OCI-LY1 (cell line): ENCODE results near the gene CCDC57.
"Not testable (repeated sequence)": the region's sequence is repeated elsewhere in the genome, so short reads cannot be mapped to it uniquely, and the experiment has no call there.

Experiments used
- H2AFZ ChIP-seq: fragments of 200-600 bp; sonication (generic), shearing (Covaris generic); 2 replicates; pipeline ENCODE4 v1.6.0; 2014; ENCODE audit warnings: antibody characterized with exemption, mild to moderate bottlenecking, low read length
- H3F3A ChIP-seq: fragments of 200-600 bp; sonication (generic), shearing (Covaris generic); 2 replicates; pipeline ENCODE4 v1.6.0; 2014; ENCODE audit warnings: mild to moderate bottlenecking, antibody characterized with exemption, low read length, moderate library complexity; ENCODE audit not compliant: insufficient read depth
- H3K27ac ChIP-seq: fragments of 200-600 bp; sonication (generic); 2 replicates; pipeline ENCODE4 v1.5.1; 2014; ENCODE audit warnings: low read length, mixed run types, mild to moderate bottlenecking, low read depth; ENCODE audit not compliant: poor library complexity, severe bottlenecking
- H3K27me3 ChIP-seq: fragments of 200-600 bp; sonication (generic); 2 replicates; pipeline ENCODE4 v1.6.0; 2014; ENCODE audit warnings: antibody characterized with exemption, mild to moderate bottlenecking, low read length, moderate library complexity; ENCODE audit not compliant: insufficient read depth
- H3K36me3 ChIP-seq: fragments of 200-600 bp; sonication (generic); 2 replicates; pipeline ENCODE4 v1.6.1; 2014; ENCODE audit warnings: mild to moderate bottlenecking, antibody characterized with exemption, low read length, moderate library complexity, mixed read lengths; ENCODE audit not compliant: insufficient read depth
- H3K4me1 ChIP-seq: fragments of 200-600 bp; sonication (generic); 2 replicates; pipeline ENCODE4 v1.5.1; 2014; ENCODE audit warnings: mild to moderate bottlenecking, low read length, moderate library complexity; ENCODE audit not compliant: insufficient read depth, severe bottlenecking
- H3K4me2 ChIP-seq: fragments of 200-600 bp; sonication (generic), shearing (Covaris generic); 2 replicates; pipeline ENCODE4 v1.6.1; 2014; ENCODE audit warnings: low read length
- H3K4me3 ChIP-seq: fragments of 200-600 bp; sonication (generic); 2 replicates; pipeline ENCODE4 v1.5.1; 2014; ENCODE audit warnings: low read length, low read depth, mild to moderate bottlenecking, mixed read lengths; ENCODE audit not compliant: poor library complexity, severe bottlenecking
- H3K79me2 ChIP-seq: fragments of 200-600 bp; shearing (Covaris generic); 2 replicates; pipeline ENCODE4 v1.6.1; 2016; ENCODE audit warnings: mixed run types, low read length, mixed read lengths; ENCODE audit not compliant: insufficient read depth
- H3K9ac ChIP-seq: fragments of 200-600 bp; sonication (generic), shearing (Covaris generic); 2 replicates; pipeline ENCODE4 v1.6.1; 2014; ENCODE audit warnings: mild to moderate bottlenecking, low read length, mixed read lengths
- H3K9me2 ChIP-seq: fragments of 200-600 bp; sonication (generic), shearing (Covaris generic); 2 replicates; pipeline ENCODE4 v1.6.1; 2014; ENCODE audit warnings: low read depth, mild to moderate bottlenecking, low read length, mixed read lengths
- H3K9me3 ChIP-seq: fragments of 200-600 bp; shearing (Covaris generic); 2 replicates; pipeline ENCODE4 v1.6.1; 2014; ENCODE audit warnings: low read length, mixed read lengths
- H4K20me1 ChIP-seq: fragments of 200-600 bp; sonication (generic), shearing (Covaris generic); 2 replicates; pipeline ENCODE4 v1.6.0; 2016; ENCODE audit warnings: mild to moderate bottlenecking, low read length; ENCODE audit not compliant: insufficient read depth
- CTCF ChIP-seq: fragments of 200-600 bp; sonication (generic), shearing (Covaris generic); IDR thresholded peaks from 2 replicates; pipeline ENCODE4 v1.5.1; 2017; ENCODE audit warnings: mild to moderate bottlenecking, antibody characterized with exemption, low read length, moderate library complexity, mixed read lengths
- EZH2 ChIP-seq: fragments of 200-600 bp; sonication (generic), shearing (Covaris generic); IDR thresholded peaks from 2 replicates; pipeline ENCODE4 v1.8.0; 2017; ENCODE audit warnings: borderline replicate concordance, mixed run types, mild to moderate bottlenecking, antibody characterized with exemption, low read length, moderate library complexity, mixed read lengths

Gene CCDC57

GRCh38 chr17:82194765-82195164 lies 17.9 kb downstream of the CCDC57 start:
- Histone ChIP-seq H3K36me3 (peaks cover 7% of the 10 kb centered on the region; the same call in 1 of the 2 replicates), H2AFZ (no peak overlapping the region), H3K4me3 (no peak overlapping the region), H3K27me3 (no peaks in the 10 kb centered on the region; the same call in 1 of the 2 replicates), H3K9me3 (no peaks in the 10 kb centered on the region), H3K9ac (no peak overlapping the region), H3F3A (no peaks in the 10 kb centered on the region), H3K4me2 (no peak overlapping the region), H3K4me1 (no peaks in the 10 kb centered on the region), H4K20me1 (no peaks in the 10 kb centered on the region), H3K79me2 (no peaks in the 10 kb centered on the region), H3K9me2 (no peaks in the 10 kb centered on the region), H3K27ac (no peak overlapping the region)
- TF ChIP-seq CTCF (no peak), EZH2 (no peak)

GRCh38 chr17:82193520-82194220 lies 19.0 kb downstream of the CCDC57 start:
- Histone ChIP-seq H2AFZ (no peak overlapping the region), H3F3A (no peaks in the 10 kb centered on the region), H3K4me3 (no peak overlapping the region), H3K36me3 (peaks cover 7% of the 10 kb centered on the region; the same call in 1 of the 2 replicates), H3K79me2 (no peaks in the 10 kb centered on the region), H3K27ac (no peak overlapping the region), H4K20me1 (no peaks in the 10 kb centered on the region), H3K4me1 (no peaks in the 10 kb centered on the region), H3K9me3 (no peaks in the 10 kb centered on the region), H3K9me2 (no peaks in the 10 kb centered on the region), H3K9ac (no peak overlapping the region), H3K27me3 (no peaks in the 10 kb centered on the region; the same call in 1 of the 2 replicates), H3K4me2 (no peak overlapping the region)
- TF ChIP-seq CTCF (no peak), EZH2 (no peak)

- H4K20me1 ChIP-seq, H3K9me2 ChIP-seq, H3K27me3 ChIP-seq, H3F3A ChIP-seq, H3K36me3 ChIP-seq, H3K9ac ChIP-seq, H3K4me3 ChIP-seq, H3K4me1 ChIP-seq, H2AFZ ChIP-seq, H3K4me2 ChIP-seq, H3K9me3 ChIP-seq, H3K27ac ChIP-seq, H3K79me2 ChIP-seq: not testable (repeated sequence)
Measured at GRCh38 chr17:82193050-82193449, 19.6 kb downstream of the CCDC57 start.
